Measurements from ENCODE around the gene NCAPH2. TPM values are rescaled to one million over a fixed set of nuclear protein-coding genes. Genes with fewer than 3 reads are reported as not detected.

The NCAPH2 gene
- total RNA-seq, 4 donors from 2014 or later: 26.5 to 64.7 (median 41.6) TPM

DNA sequence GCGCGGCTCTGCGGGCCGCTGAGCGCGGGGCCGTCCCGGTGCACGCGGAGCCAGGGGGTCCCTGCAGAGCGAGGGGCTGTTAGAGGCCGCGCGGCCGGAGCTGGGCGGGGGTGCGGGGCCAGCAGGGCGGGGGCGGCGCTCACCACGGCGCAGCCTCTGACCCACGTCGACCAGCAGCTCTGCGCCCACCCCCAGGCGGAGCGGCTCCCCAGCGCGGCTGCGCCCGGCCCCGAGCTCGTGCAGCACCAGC is 17.8 kb downstream of the NCAPH2 start:
- DNase-seq: no peak
- Histone ChIP-seq H3K4me1 (peaks cover 14 to 54% (median 43%) of the 10 kb centered on the region in 4 donors), H3K36me3 (peaks cover 0 to 11% (median 0%) of the 10 kb centered on the region in 4 donors), H3K9me3 (no peaks in the 10 kb centered on the region), H3K27me3 (no peaks in the 10 kb centered on the region), H3K4me3 (peak overlapping the region; percentile 58 to 86 (median 74)), H3K27ac (peak overlapping the region; percentile 95 to 99 (median 98))
- in situ Hi-C loops (cut with MboI; ENCODE audit: low pct_ligation_motif_present in 1 of 4, low pct_unique_long_range_greater_than_20kb in 1 of 4, low sequenced_read_pairs in 3 of 4): no loop called here
- TF ChIP-seq POLR2AphosphoS5 (IDR thresholded peaks at IDR 0.05) (no peak), CTCF (IDR thresholded peaks at IDR 0.05) (no peak), POLR2A (IDR thresholded peaks at IDR 0.05) (no peak), EP300 (IDR thresholded peaks at IDR 0.05; ENCODE audit: low read depth) (no peak)
- intact Hi-C loops (cut with DNase I; ENCODE audit: low total_unique reads): no loop called here
- 0% methylated on average over 1 of the region's 33 CpGs; no CpG with 5 or more reads in 1 of the 2 donors for WGBS, 2 donors (ENCODE audit: low coverage in 1 of 2)

GRCh38 chr22:50526108-50526833 is 18.2 kb downstream of the NCAPH2 start:
- no peak for TF ChIP-seq EP300 (IDR thresholded peaks at IDR 0.05; ENCODE audit: low read depth)
- peak; percentile 37 to 76 (median 69) for TF ChIP-seq CTCF (IDR thresholded peaks at IDR 0.05)
- TF ChIP-seq POLR2AphosphoS5 (IDR thresholded peaks at IDR 0.05): peak; percentile 10 to 60 (median 46)
- no peak for TF ChIP-seq POLR2A (IDR thresholded peaks at IDR 0.05)
- H3K36me3 ChIP-seq: peaks cover 0 to 11% (median 0%) of the 10 kb centered on the region in 4 donors
- intact Hi-C loops (cut with DNase I; ENCODE audit: low total_unique reads): no loop called here
- in situ Hi-C loops (cut with MboI; ENCODE audit: low pct_ligation_motif_present in 1 of 4, low pct_unique_long_range_greater_than_20kb in 1 of 4, low sequenced_read_pairs in 3 of 4): no loop called here
- no peaks in the 10 kb centered on the region for H3K27me3 ChIP-seq
- peak overlapping the region; percentile 95 to 99 (median 98) for H3K27ac ChIP-seq
- WGBS, 2 donors (ENCODE audit: low coverage in 1 of 2): 1% methylated on average over 50 of the region's 77 CpGs; no CpG with 5 or more reads in 1 of the 2 donors
- peak; percentile 88 for DNase-seq
- peak overlapping the region; percentile 58 to 86 (median 74) for H3K4me3 ChIP-seq
- H3K9me3 ChIP-seq: no peaks in the 10 kb centered on the region
- H3K4me1 ChIP-seq: peaks cover 14 to 59% (median 48%) of the 10 kb centered on the region in 4 donors

DNA sequence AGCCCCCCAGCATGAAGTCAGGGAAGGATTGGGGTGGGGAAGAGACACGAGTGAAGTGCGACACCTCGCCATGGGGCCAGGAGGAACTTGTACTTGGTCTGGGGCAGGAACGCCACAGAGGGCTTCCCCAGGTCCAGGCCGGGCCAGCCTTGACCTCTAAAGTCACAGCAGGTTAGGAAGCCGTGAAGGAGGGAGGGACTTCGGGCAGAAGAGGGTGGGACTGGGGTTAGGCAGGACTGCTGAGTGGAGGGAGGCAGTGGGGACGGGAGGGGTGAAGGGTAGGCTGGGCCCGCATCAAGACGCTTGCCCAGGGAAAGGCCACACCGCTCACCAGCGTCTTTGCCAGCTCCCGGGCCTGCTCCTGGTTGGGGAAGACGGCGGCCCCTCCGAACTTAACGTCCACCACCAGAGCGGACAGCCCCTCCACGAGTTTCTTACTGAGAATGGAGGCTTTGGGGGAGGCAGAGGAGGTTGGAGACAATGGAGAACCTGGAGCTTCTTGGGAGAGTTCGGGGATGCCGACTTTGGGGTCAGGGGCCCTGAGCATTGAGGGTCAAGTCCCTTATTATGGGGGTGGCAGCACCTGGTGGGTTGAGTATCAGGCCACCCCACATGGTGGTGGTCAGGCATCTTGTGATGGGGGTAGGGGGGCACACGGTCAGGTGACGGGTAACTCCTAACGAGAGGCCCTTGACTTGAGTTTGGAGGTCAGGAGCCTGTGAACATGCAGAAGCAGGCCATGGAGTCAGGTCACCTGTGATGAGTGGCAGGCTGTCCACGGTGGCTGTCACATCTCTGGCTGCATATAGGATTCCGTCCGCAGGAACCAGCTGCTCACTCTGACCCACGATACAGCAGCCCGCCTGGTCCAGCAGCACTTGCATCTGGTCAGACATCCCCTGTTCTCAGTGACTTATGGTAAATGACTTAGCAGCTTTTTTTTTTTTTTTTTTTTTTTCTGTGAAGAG is 19.1 kb downstream of the NCAPH2 start:
- Histone ChIP-seq H3K4me3 (peak overlapping the region; percentile 58 to 86 (median 74)), H3K4me1 (peaks cover 15 to 66% (median 56%) of the 10 kb centered on the region in 4 donors), H3K36me3 (peaks cover 0 to 11% (median 0%) of the 10 kb centered on the region in 4 donors), H3K27ac (peak overlapping the region; percentile 95 to 99 (median 98)), H3K27me3 (no peaks in the 10 kb centered on the region), H3K9me3 (no peaks in the 10 kb centered on the region)
- in situ Hi-C loops (cut with MboI; ENCODE audit: low pct_ligation_motif_present in 1 of 4, low pct_unique_long_range_greater_than_20kb in 1 of 4, low sequenced_read_pairs in 3 of 4): no loop called here
- peak; percentile 74 for DNase-seq
- peak; percentile 12 for TF ChIP-seq POLR2A (IDR thresholded peaks at IDR 0.05)
- peak in 2 of 3 donors; percentile 44 to 59 for TF ChIP-seq POLR2AphosphoS5 (IDR thresholded peaks at IDR 0.05)
- no peak for TF ChIP-seq EP300 (IDR thresholded peaks at IDR 0.05; ENCODE audit: low read depth)
- no peak for TF ChIP-seq CTCF (IDR thresholded peaks at IDR 0.05)
- WGBS, 2 donors (ENCODE audit: low coverage in 1 of 2): 54% methylated on average over 29 of the region's 29 CpGs; no CpG with 5 or more reads in 1 of the 2 donors
- intact Hi-C loops (cut with DNase I; ENCODE audit: low total_unique reads): no loop called here
